IMR-90 (cell line): ENCODE measurements around the gene RBMS3. TPM values are rescaled to one million over a fixed set of nuclear protein-coding genes. Genes with fewer than 3 reads are reported as not detected.

ENCODE experiments used
- ATAC-seq: fragments of 200-7000 bp; cut with Tn5 transposase; 2 replicates; pipeline ENCODE4 v1.9.1; 2020; ENCODE audit warnings: low read depth, mild to moderate bottlenecking, moderate library complexity
- BruUV-seq: library from RNA; stranded (reverse); fragments of 400-500 nt; replicated peaks from 2 replicates; lab custom pipeline; 2021; lab: Mats Ljungman, UMichigan
- CTCF ChIA-PET: fragments of 300-600 bp; formaldehyde crosslinking; extraction: SDS; loops from one replicate; lab custom pipeline; 2021; ENCODE audit warnings: antibody characterized with exemption; lab: Yijun Ruan, JAX
- POLR2A ChIA-PET: fragments of 300-600 bp; sonication (Branson Sonifier 250); formaldehyde crosslinking; loops from one replicate; lab custom pipeline; 2022; ENCODE audit warnings: antibody characterized with exemption; ENCODE audit not compliant: unreplicated experiment; lab: Charles Lee
- DNase-seq: peaks from one replicate; pipeline ENCODE4 v3.0.0; 2013
- H2AFZ ChIP-seq: replicated peaks from 2 replicates; pipeline ENCODE3; 2013; ENCODE audit warnings: low read length, mild to moderate bottlenecking; ENCODE audit not compliant: poor library complexity
- H2AK5ac ChIP-seq: 2 replicates; pipeline ENCODE4 v1.6.1; 2013; ENCODE audit warnings: low read depth, low read length, inconsistent platforms
- H2AK9ac ChIP-seq: replicated peaks from 2 replicates; pipeline ENCODE3; 2013; ENCODE audit warnings: mild to moderate bottlenecking, low read depth, low read length, moderate library complexity; ENCODE audit not compliant: poor library complexity
- H2BK120ac ChIP-seq: 2 replicates; pipeline ENCODE4 v1.6.1; 2013; ENCODE audit warnings: low read depth, low read length, inconsistent platforms
- H2BK15ac ChIP-seq: 3 replicates; pipeline ENCODE4 v1.6.1; 2013; ENCODE audit warnings: low read depth, low read length, inconsistent platforms
- H2BK20ac ChIP-seq: 2 replicates; pipeline ENCODE4 v1.6.1; 2013; ENCODE audit warnings: low read depth, mild to moderate bottlenecking, inconsistent platforms, low read length, moderate library complexity
- H2BK5ac ChIP-seq: 2 replicates; pipeline ENCODE4 v1.6.1; 2013; ENCODE audit warnings: mild to moderate bottlenecking, low read depth, low read length, inconsistent platforms; ENCODE audit not compliant: poor library complexity, severe bottlenecking
- H3K14ac ChIP-seq: replicated peaks from 2 replicates; pipeline ENCODE4 v1.6.1; 2013; ENCODE audit warnings: low read depth, low read length, inconsistent platforms
- H3K18ac ChIP-seq: 2 replicates; pipeline ENCODE4 v1.6.1; 2013; ENCODE audit warnings: low read depth, low read length, control low read depth
- H3K23ac ChIP-seq: 2 replicates; pipeline ENCODE4 v1.6.1; 2013; ENCODE audit warnings: low read depth, low read length, inconsistent platforms
- H3K27ac ChIP-seq: 2 replicates; pipeline ENCODE4 v1.5.1; 2013; ENCODE audit warnings: mild to moderate bottlenecking, control low read depth, low read length; ENCODE audit not compliant: insufficient read depth
- H3K27me3 ChIP-seq: 2 replicates; pipeline ENCODE4 v1.6.1; 2013; ENCODE audit warnings: low read length; ENCODE audit not compliant: control insufficient read depth, insufficient read depth
- H3K36me3 ChIP-seq: 2 replicates; pipeline ENCODE4 v1.6.1; 2013; ENCODE audit warnings: low read length, mixed read lengths; ENCODE audit not compliant: control insufficient read depth, insufficient read depth
- H3K4ac ChIP-seq: 2 replicates; pipeline ENCODE4 v1.6.1; 2013; ENCODE audit warnings: low read depth, low read length, inconsistent platforms
- H3K4me1 ChIP-seq: 2 replicates; pipeline ENCODE4 v1.6.1; 2013; ENCODE audit warnings: low read length, mixed read lengths; ENCODE audit not compliant: control insufficient read depth, insufficient read depth
- H3K4me2 ChIP-seq: 2 replicates; pipeline ENCODE4 v1.6.1; 2013; ENCODE audit warnings: low read depth, mild to moderate bottlenecking, control low read depth, low read length, moderate library complexity
- H3K4me3 ChIP-seq: 2 replicates; pipeline ENCODE4 v1.5.1; 2013; ENCODE audit warnings: low read depth, mild to moderate bottlenecking, control low read depth, low read length, moderate library complexity; ENCODE audit not compliant: insufficient read depth
- H3K56ac ChIP-seq: 2 replicates; pipeline ENCODE4 v1.6.1; 2013; ENCODE audit warnings: low read length, inconsistent platforms; ENCODE audit not compliant: insufficient read depth; ENCODE audit errors: extremely low read depth
- H3K79me1 ChIP-seq, 2 experiments: 2 replicates each; pipeline ENCODE4 v1.6.1; 2013; ENCODE audit warnings: low read length in 2 of 2, inconsistent platforms in 1 of 2, low read depth in 1 of 2
- H3K9ac ChIP-seq: 2 replicates; pipeline ENCODE4 v1.6.1; 2013; ENCODE audit warnings: low read depth, low read length, control low read depth
- H3K9me1 ChIP-seq: 2 replicates; pipeline ENCODE4 v1.6.1; 2013; ENCODE audit warnings: low read length, inconsistent platforms; ENCODE audit not compliant: insufficient read depth
- H3K9me3 ChIP-seq: 2 replicates; pipeline ENCODE4 v1.6.1; 2013; ENCODE audit warnings: low read length; ENCODE audit not compliant: control insufficient read depth, insufficient read depth
- H4K20me1 ChIP-seq: 2 replicates; pipeline ENCODE4 v1.6.1; 2013; ENCODE audit warnings: low read length, inconsistent platforms; ENCODE audit not compliant: insufficient read depth
- H4K5ac ChIP-seq: 2 replicates; pipeline ENCODE4 v1.6.1; 2013; ENCODE audit warnings: mild to moderate bottlenecking, low read depth, low read length, control low read depth
- H4K8ac ChIP-seq, 2 experiments: 2 replicates each; pipeline ENCODE4 v1.6.1; 2013; ENCODE audit warnings: low read depth in 2 of 2, low read length in 2 of 2, control low read depth in 1 of 2, inconsistent platforms in 1 of 2
- H4K91ac ChIP-seq: 2 replicates; pipeline ENCODE4 v1.6.1; 2013; ENCODE audit warnings: low read depth, low read length, inconsistent platforms; ENCODE audit not compliant: insufficient read depth
- BHLHE40 ChIP-seq: fragments of 150-350 bp; IDR thresholded peaks from 2 replicates; pipeline ENCODE4 v1.6.1; 2016; ENCODE audit warnings: mild to moderate bottlenecking, low read depth, low read length
- MAFK ChIP-seq: IDR thresholded peaks from 2 replicates; pipeline ENCODE4 v1.6.1; 2012; ENCODE audit warnings: low read depth, low read length, improper control_type of control experiment
- NFE2L2 ChIP-seq: fragments of 150-350 bp; IDR thresholded peaks from 2 replicates; pipeline ENCODE4 v1.6.1; 2016; ENCODE audit warnings: low read depth, mild to moderate bottlenecking, low read length
- RAD21 ChIP-seq: IDR thresholded peaks from 2 replicates; pipeline ENCODE4 v1.6.1; 2012; ENCODE audit warnings: low read length, improper control_type of control experiment
- RCOR1 ChIP-seq: IDR thresholded peaks from 2 replicates; pipeline ENCODE4 v1.6.1; 2012; ENCODE audit warnings: mild to moderate bottlenecking, low read length, improper control_type of control experiment; ENCODE audit not compliant: insufficient replicate concordance
- RFX5 ChIP-seq: IDR thresholded peaks from 2 replicates; pipeline ENCODE4 v1.8.0; 2012; ENCODE audit warnings: low read depth, mild to moderate bottlenecking, low read length, moderate library complexity
- WGBS, 2 experiments: methylation state at CpG; one replicate each; pipeline versions ENCODE4 v1.1.5 to v1.1.7; 2013; ENCODE audit warnings: missing lambda C conversion rate in 2 of 2; ENCODE audit not compliant: insufficient read length in 1 of 2; ENCODE audit errors: extremely low coverage in 2 of 2; 5-methylcytosine and 5-hydroxymethylcytosine counted together
- dilution Hi-C: fragments of 300-500 bp; cut with HindIII; formaldehyde crosslinking; loops from one replicate; pipeline ENCODE4 v1.14.3; 2018; ENCODE audit warnings: low sequenced_read_pairs; ENCODE audit not compliant: unreplicated experiment
- in situ Hi-C: fragments of 300-500 bp; cut with MboI; formaldehyde crosslinking; loops from 3 replicates; pipeline ENCODE4 v1.14.3; 2019; ENCODE audit warnings: low sequenced_read_pairs, inconsistent platforms, mixed read lengths
- intact Hi-C: fragments of 100-400 bp; cut with micrococcal nuclease; formaldehyde crosslinking; loops from 2 replicates; pipeline ENCODE4 v1.10.0; 2022
- polyA plus RNA-seq, 3 experiments: library from polyadenylated mRNA; depleted of rRNA; stranded (reverse); fragments of >200 nt; gene quantifications; 2 replicates each; pipeline ENCODE4 v1.2.3, GENCODE V29; 2012; ENCODE audit warnings: low replicate concordance in 1 of 3
- total RNA-seq: library from RNA; depleted of rRNA; stranded (reverse); fragments of >200 nt; gene quantifications from 2 replicates; pipeline ENCODE4 v1.2.3, GENCODE V29; 2012
- TF ChIP-seq, protein P1 (sequence below): fragments of 150-350 bp; IDR thresholded peaks from 2 replicates; pipeline ENCODE4 v1.6.1; 2016; ENCODE audit warnings: low read depth, mild to moderate bottlenecking, low read length, moderate library complexity, borderline replicate concordance

RBMS3 gene
- total and polyA plus RNA-seq, 2 of the 4 experiments (the other 2 are of a cell fraction): 15.2 to 127 TPM

- POLR2A ChIA-PET: no interaction called here
- no peaks in the 10 kb centered on the region for H3K27me3 ChIP-seq
- no peak for TF ChIP-seq NFE2L2
- no peak for TF ChIP-seq RAD21
- TF ChIP-seq, protein P1, sequence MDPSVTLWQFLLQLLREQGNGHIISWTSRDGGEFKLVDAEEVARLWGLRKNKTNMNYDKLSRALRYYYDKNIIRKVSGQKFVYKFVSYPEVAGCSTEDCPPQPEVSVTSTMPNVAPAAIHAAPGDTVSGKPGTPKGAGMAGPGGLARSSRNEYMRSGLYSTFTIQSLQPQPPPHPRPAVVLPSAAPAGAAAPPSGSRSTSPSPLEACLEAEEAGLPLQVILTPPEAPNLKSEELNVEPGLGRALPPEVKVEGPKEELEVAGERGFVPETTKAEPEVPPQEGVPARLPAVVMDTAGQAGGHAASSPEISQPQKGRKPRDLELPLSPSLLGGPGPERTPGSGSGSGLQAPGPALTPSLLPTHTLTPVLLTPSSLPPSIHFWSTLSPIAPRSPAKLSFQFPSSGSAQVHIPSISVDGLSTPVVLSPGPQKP: no peak
- TF ChIP-seq RCOR1: no peak
- TF ChIP-seq BHLHE40: no peak
- TF ChIP-seq RFX5: no peak
- no peak for TF ChIP-seq MAFK
- no peak overlapping the region for H3K18ac ChIP-seq
- CTCF ChIA-PET: interaction anchor here (1.8 kb wide), 1 partner anchor 9 kb away, joined by 6 read pairs; no protein-coding TSS in a partner anchor
- H2BK5ac ChIP-seq: no peak overlapping the region
- no peak overlapping the region for H3K23ac ChIP-seq
- H2AK5ac ChIP-seq: no peak overlapping the region
- no peaks in the 10 kb centered on the region for H3K9me1 ChIP-seq
- no TSS peak for BruUV-seq
- H4K91ac ChIP-seq: no peak overlapping the region
- ATAC-seq: no peak
- no peak overlapping the region for H3K56ac ChIP-seq
- no peak overlapping the region for H4K5ac ChIP-seq
- no peaks in the 10 kb centered on the region for H3K9me3 ChIP-seq
- H3K9ac ChIP-seq: no peak overlapping the region
- no peak overlapping the region for H3K27ac ChIP-seq
- H2AFZ ChIP-seq: no peak overlapping the region
- H2AK9ac ChIP-seq: no peak overlapping the region
- no peaks in the 10 kb centered on the region for H4K20me1 ChIP-seq
- no peaks in the 10 kb centered on the region for H3K36me3 ChIP-seq
- no peaks in the 10 kb centered on the region for H3K79me1 ChIP-seq
- no peak overlapping the region for H3K14ac ChIP-seq
- no peak for DNase-seq
- H3K4me3 ChIP-seq: no peak overlapping the region
- H4K8ac ChIP-seq: no peak overlapping the region
- no peak overlapping the region for H2BK15ac ChIP-seq
- peaks cover 2% of the 10 kb centered on the region; the same call in 1 of the 2 replicates for H3K4me1 ChIP-seq
- intact Hi-C loops (no loop called here), dilution Hi-C loops (no loop called here), in situ Hi-C loops (no loop called here)
- WGBS, 2 experiments: no CpG with 5 or more reads among the region's 1 CpG
- H2BK20ac ChIP-seq: no peak overlapping the region
- no peak overlapping the region for H2BK120ac ChIP-seq
- H3K4ac ChIP-seq: no peak overlapping the region
- no peak overlapping the region for H3K4me2 ChIP-seq
These were observed 722.9 kb downstream of the RBMS3 start for GRCh38 chr3:30003741-30004140.
